ENCODE measurements around the gene HMSD.

Gene HMSD

DNA sequence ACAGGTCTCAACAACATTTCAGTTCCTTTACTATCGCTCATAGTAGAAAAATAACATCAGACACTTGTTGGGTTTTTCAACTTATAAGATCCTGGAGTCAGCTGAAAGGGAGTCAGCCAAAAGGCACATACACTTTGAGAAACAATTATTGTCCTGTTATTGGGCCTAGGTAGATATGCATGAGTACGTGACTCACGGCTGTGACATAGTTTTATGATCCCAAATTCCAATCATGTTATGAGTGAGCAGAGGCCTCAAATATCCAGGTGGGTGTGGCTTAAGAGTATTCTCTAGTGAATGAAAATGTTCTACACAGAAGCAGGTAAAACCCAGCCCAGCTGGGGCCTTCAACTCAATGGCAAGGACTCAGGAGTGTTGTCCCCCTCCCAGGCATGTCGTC, 47.9 kb downstream of the HMSD start:
- no peak for DNase-seq

DNA sequence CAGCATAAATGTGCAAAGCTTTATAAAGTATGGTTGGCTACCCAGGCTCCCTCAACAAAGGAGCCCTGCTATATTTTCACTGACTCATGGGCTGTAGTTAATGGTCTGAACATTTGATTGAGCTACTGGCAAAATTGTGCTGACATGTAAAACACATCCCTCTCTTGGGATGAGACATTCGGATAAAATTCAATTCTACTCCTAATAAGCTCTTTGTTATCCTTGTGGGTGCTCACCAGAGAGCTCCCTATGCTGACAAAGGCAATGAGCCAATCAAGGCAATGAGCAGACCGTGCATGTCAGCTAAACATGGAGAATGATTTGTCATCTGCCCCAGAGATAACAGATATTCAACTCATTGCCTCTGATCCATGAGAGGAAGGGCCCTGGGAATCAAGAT, 48.5 kb downstream of the HMSD start:
- no peak for DNase-seq

DNA sequence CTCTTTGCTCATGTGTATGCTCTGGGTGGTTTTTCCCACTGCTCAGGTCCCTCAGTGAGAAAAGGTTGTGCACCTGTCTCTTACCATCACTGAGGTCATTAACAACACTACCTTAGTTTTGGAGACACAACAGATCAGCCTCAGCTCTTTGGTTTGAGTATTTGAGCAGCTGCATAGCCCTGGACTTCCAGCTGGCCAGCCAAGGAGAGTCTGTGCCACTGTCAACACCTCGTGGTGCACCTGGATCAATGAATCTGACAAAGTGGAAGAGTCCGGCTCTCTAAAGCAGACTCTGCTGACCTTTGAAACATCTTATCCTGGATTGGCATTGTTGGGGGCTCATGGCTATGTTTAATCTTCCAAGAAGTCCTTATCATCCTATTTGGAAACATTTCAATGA, 50.8 kb downstream of the HMSD start:
- no peak for DNase-seq

DNA sequence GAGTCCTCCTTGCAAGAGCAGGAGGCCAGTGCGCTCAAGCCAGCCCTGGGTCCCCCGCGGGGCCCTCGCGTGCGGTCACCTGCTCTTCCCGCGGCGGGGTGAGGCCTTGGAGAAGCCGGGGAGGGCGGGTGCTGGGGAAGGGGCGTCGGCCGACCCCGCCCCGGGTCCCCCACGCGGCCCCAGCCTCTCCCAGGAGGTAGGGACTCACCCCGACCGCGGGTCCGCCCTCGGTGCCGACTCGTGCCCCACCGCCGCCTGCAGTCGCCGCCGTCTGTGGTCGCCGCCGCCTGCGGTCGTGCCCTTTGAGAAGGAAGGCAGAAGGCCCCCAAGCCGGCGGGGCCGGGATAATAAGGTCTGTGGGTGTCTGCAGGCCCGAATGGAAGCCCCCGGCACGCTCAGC, 53.5 kb downstream of the HMSD start:
- no peak for DNase-seq

DNA sequence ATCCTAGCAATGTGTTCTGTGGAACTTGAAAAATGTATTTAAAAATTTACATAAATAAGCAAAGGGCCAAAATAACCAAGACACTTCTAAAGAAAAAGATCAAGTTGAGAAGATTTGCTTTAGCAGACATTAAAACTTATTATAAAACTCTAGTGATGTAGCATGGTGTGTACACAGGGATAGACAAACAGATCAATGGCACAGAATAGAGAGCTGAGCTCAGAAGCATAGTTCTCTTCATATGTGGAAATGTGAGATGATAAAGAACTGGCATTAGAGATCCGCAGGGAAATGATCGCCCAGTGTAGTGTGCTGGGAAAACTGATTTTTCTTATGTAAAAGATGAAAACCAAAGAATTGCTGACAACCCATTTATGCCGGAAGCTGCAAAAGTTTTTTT, 60.2 kb downstream of the HMSD start:
- DNase-seq: no peak
